Progenitor cell of endocrine pancreas (in vitro differentiated cells): ENCODE results near the gene SIX5. TPM values are rescaled to one million over a fixed set of nuclear protein-coding genes. Genes with fewer than 3 reads are reported as not detected.

Source experiments
- DNase-seq: peaks from one replicate; pipeline ENCODE4 v3.0.0; 2021; ENCODE audit warnings: low spot score; ENCODE audit not compliant: unreplicated experiment
- H3K27ac Mint-ChIP-seq: 2 replicates; pipeline ENCODE4 v1.8.0; 2021; ENCODE audit warnings: mild to moderate bottlenecking, moderate library complexity, mixed read lengths
- H3K27me3 Mint-ChIP-seq: 2 replicates; pipeline ENCODE4 v1.8.0; 2021; ENCODE audit warnings: mixed read lengths
- H3K36me3 Mint-ChIP-seq: 2 replicates; pipeline ENCODE4 v1.8.0; 2022; ENCODE audit warnings: mixed read lengths; ENCODE audit not compliant: insufficient read depth
- H3K4me1 Mint-ChIP-seq: 2 replicates; pipeline ENCODE4 v1.8.0; 2021; ENCODE audit warnings: low read depth, mixed read lengths
- H3K4me3 Mint-ChIP-seq: 2 replicates; pipeline ENCODE4 v1.8.0; 2021; ENCODE audit warnings: low read depth, mild to moderate bottlenecking, moderate library complexity, mixed read lengths
- H3K9me3 Mint-ChIP-seq: 2 replicates; pipeline ENCODE4 v1.8.0; 2021; ENCODE audit warnings: low read depth, mixed read lengths
- CTCF ChIP-seq: fragments of 200-600 bp; sonication (generic); IDR thresholded peaks from one replicate; pipeline ENCODE4 v1.5.0; 2021; ENCODE audit warnings: antibody characterized with exemption, mild to moderate bottlenecking; ENCODE audit not compliant: unreplicated experiment
- total RNA-seq: library from RNA; stranded (reverse); gene quantifications from 2 replicates; pipeline ENCODE4 v1.2.1, GENCODE V29; 2021

SIX5 gene
- total RNA-seq, 1 donor from 2014 or later, result 42.3 TPM

GRCh38 chr19:45774765-45775164 lies 5.7 kb upstream of the SIX5 start:
- H3K36me3 Mint-ChIP-seq, result peaks cover 31% of the 10 kb centered on the region
- no peaks in the 10 kb centered on the region for H3K27me3 Mint-ChIP-seq
- no peak for DNase-seq
- no peaks in the 10 kb centered on the region for H3K9me3 Mint-ChIP-seq
- H3K4me1 Mint-ChIP-seq, result peaks cover 20% of the 10 kb centered on the region
- H3K4me3 Mint-ChIP-seq, result no peak overlapping the region
- H3K27ac Mint-ChIP-seq, result no peak overlapping the region
- TF ChIP-seq CTCF, result peak; percentile 55

- TF ChIP-seq CTCF, result no peak
- no peak for DNase-seq
- H3K9me3 Mint-ChIP-seq, result no peaks in the 10 kb centered on the region
- peaks cover 23% of the 10 kb centered on the region for H3K36me3 Mint-ChIP-seq
- H3K27me3 Mint-ChIP-seq, result no peaks in the 10 kb centered on the region
- H3K4me1 Mint-ChIP-seq, result peaks cover 13% of the 10 kb centered on the region
- H3K27ac Mint-ChIP-seq, result peak overlapping the region; percentile 73
- H3K4me3 Mint-ChIP-seq, result no peak overlapping the region
Observed at GRCh38 chr19:45773384-45773783, 4.3 kb upstream of the SIX5 start.

- no peak for DNase-seq
Observed at GRCh38 chr19:45772912-45773311, 3.9 kb upstream of the SIX5 start.

GRCh38 chr19:45772130-45772840 lies 3.2 kb upstream of the SIX5 start:
- no peak for DNase-seq
- H3K4me1 Mint-ChIP-seq, result peaks cover 13% of the 10 kb centered on the region
- no peak for TF ChIP-seq CTCF
- H3K27ac Mint-ChIP-seq, result peak overlapping the region; percentile 84
- peak overlapping the region; percentile 37 for H3K4me3 Mint-ChIP-seq
- peaks cover 20% of the 10 kb centered on the region for H3K36me3 Mint-ChIP-seq
- H3K27me3 Mint-ChIP-seq, result no peaks in the 10 kb centered on the region
- no peaks in the 10 kb centered on the region for H3K9me3 Mint-ChIP-seq

More at GRCh38 chr19:45772912-45773311, 3.9 kb upstream of the SIX5 start:
- H3K36me3 Mint-ChIP-seq, result peaks cover 21% of the 10 kb centered on the region
- H3K4me1 Mint-ChIP-seq, result peaks cover 13% of the 10 kb centered on the region
- no peaks in the 10 kb centered on the region for H3K27me3 Mint-ChIP-seq
- H3K9me3 Mint-ChIP-seq, result no peaks in the 10 kb centered on the region
- H3K4me3 Mint-ChIP-seq, result no peak overlapping the region
- peak overlapping the region; percentile 73 for H3K27ac Mint-ChIP-seq
- no peak for TF ChIP-seq CTCF

- Mint-ChIP-seq H3K27ac (peak overlapping the region; percentile 31), H3K4me1 (peaks cover 16% of the 10 kb centered on the region), H3K27me3 (no peaks in the 10 kb centered on the region), H3K36me3 (peaks cover 14% of the 10 kb centered on the region), H3K9me3 (no peaks in the 10 kb centered on the region), H3K4me3 (peak overlapping the region; percentile 41)
- no peak for DNase-seq
- TF ChIP-seq CTCF, result no peak
Observed at GRCh38 chr19:45771311-45771933, 2.4 kb upstream of the SIX5 start.
